GM12878 (cell line): ENCODE data around the gene CD207. TPM values are rescaled to one million over a fixed set of nuclear protein-coding genes. Genes with fewer than 3 reads are reported as not detected.

Source experiments
- ATAC-seq: fragments of 200-7000 bp; cut with Tn5 transposase; 3 replicates; pipeline ENCODE4 v1.9.1; 2020; ENCODE audit warnings: mild to moderate bottlenecking, moderate library complexity
- BruUV-seq: library from RNA; stranded (reverse); fragments of 400-500 nt; replicated peaks from 2 replicates; lab custom pipeline; 2021; lab: Mats Ljungman, UMichigan
- CTCF ChIA-PET: fragments of 300-600 bp; sonication (Branson Sonifier 250); formaldehyde crosslinking; extraction: SDS; loops from one replicate; lab custom pipeline; 2021; ENCODE audit warnings: inconsistent platforms; lab: Yijun Ruan, JAX
- POLR2A ChIA-PET: fragments of 350-600 bp; formaldehyde crosslinking; extraction: SDS; loops from one replicate; lab custom pipeline; 2021; ENCODE audit warnings: inconsistent platforms; lab: Charles Lee
- RAD21 ChIA-PET: fragments of 300-600 bp; sonication (Branson Sonifier 250); formaldehyde crosslinking; loops from one replicate; lab custom pipeline; 2023; ENCODE audit warnings: antibody characterized with exemption; ENCODE audit not compliant: unreplicated experiment; lab: Charles Lee
- SMC1A ChIA-PET: fragments of 300-600 bp; sonication (Branson Sonifier 250); formaldehyde crosslinking; loops from one replicate; lab custom pipeline; 2023; ENCODE audit not compliant: unreplicated experiment, uncharacterized antibody; lab: Charles Lee
- DNase-seq: peaks from one replicate; pipeline ENCODE4 v3.0.0-alpha.2; 2011; ENCODE audit warnings: low read depth, low spot score
- FAIRE-seq: peaks from 3 replicates; lab custom pipeline; 2011; peaks lifted over from hg19 to GRCh38; lab: Jason Lieb, UNC
- H2AFZ ChIP-seq: 2 replicates; pipeline ENCODE4 v1.6.0; 2011; ENCODE audit warnings: low read depth, low read length, control low read depth; ENCODE audit not compliant: control insufficient read depth
- H3K27ac ChIP-seq: 2 replicates; pipeline ENCODE4 v1.5.1; 2011; ENCODE audit warnings: control low read depth; ENCODE audit not compliant: control insufficient read depth, insufficient read depth
- H3K27me3 ChIP-seq, 2 experiments: replicated peaks in 1 of 2; 2 replicates each; pipeline versions ENCODE4 v1.6.0 to v1.6.1; 2011; ENCODE audit warnings: low read length in 1 of 2; ENCODE audit not compliant: control insufficient read depth in 2 of 2, insufficient read depth in 2 of 2
- H3K36me3 ChIP-seq, 2 experiments: 2 replicates each; pipeline ENCODE4 v1.5.1; 2011; ENCODE audit warnings: low read length in 1 of 2; ENCODE audit not compliant: control insufficient read depth in 2 of 2, insufficient read depth in 2 of 2
- H3K4me1 ChIP-seq: 2 replicates; pipeline ENCODE4 v1.6.1; 2011; ENCODE audit warnings: mild to moderate bottlenecking, low read length, moderate library complexity, mixed read lengths; ENCODE audit not compliant: control insufficient read depth, insufficient read depth
- H3K4me2 ChIP-seq: 2 replicates; pipeline ENCODE4 v1.6.0; 2011; ENCODE audit warnings: control low read depth; ENCODE audit not compliant: control insufficient read depth, insufficient read depth
- H3K4me3 ChIP-seq: fragments of 200-600 bp; sonication (generic); 2 replicates; pipeline ENCODE4 v1.5.1; 2016
- H3K79me2 ChIP-seq: 2 replicates; pipeline ENCODE4 v1.6.0; 2011; ENCODE audit warnings: low read length; ENCODE audit not compliant: control insufficient read depth, insufficient read depth
- H3K9ac ChIP-seq: 2 replicates; pipeline ENCODE4 v1.8.0; 2011; ENCODE audit warnings: low read length, control low read depth, mixed read lengths; ENCODE audit not compliant: control insufficient read depth, insufficient read depth
- H3K9me3 ChIP-seq: replicated peaks from 3 replicates; pipeline ENCODE4 v1.5.1; 2011; ENCODE audit warnings: mild to moderate bottlenecking, low read length; ENCODE audit not compliant: control insufficient read depth, insufficient read depth
- H4K20me1 ChIP-seq: 2 replicates; pipeline ENCODE4 v1.6.0; 2011; ENCODE audit not compliant: control insufficient read depth, insufficient read depth
- BHLHE40 ChIP-seq, 2 experiments: fragments of 450-650 bp in 1 of 2; IDR thresholded peaks; 2 replicates each; pipeline ENCODE4 v1.6.1; 2011 to 2017; ENCODE audit warnings: low read depth in 2 of 2, borderline replicate concordance in 1 of 2, improper control_type of control experiment in 1 of 2, low read length in 1 of 2, mild to moderate bottlenecking in 1 of 2
- EED ChIP-seq: sonication (generic); IDR thresholded peaks from 2 replicates; pipeline ENCODE4 v1.6.1; 2016; ENCODE audit warnings: antibody characterized with exemption, low read depth
- FOXK2 ChIP-seq: fragments of 450-650 bp; IDR thresholded peaks from 2 replicates; pipeline ENCODE4 v1.6.1; 2017; ENCODE audit warnings: mild to moderate bottlenecking, moderate library complexity
- HDGF ChIP-seq: fragments of 450-650 bp; IDR thresholded peaks from 2 replicates; pipeline ENCODE4 v1.6.1; 2016; ENCODE audit warnings: antibody characterized with exemption
- IRF4 ChIP-seq: IDR thresholded peaks from 2 replicates; pipeline ENCODE4 v1.6.1; 2011; ENCODE audit warnings: low read depth, low read length
- KDM1A ChIP-seq: fragments of 200-600 bp; sonication (generic); IDR thresholded peaks from 2 replicates; pipeline ENCODE4 v1.6.1; 2016; ENCODE audit warnings: borderline replicate concordance
- MLLT1 ChIP-seq: fragments of 450-650 bp; IDR thresholded peaks from 2 replicates; pipeline ENCODE4 v1.6.1; 2016; ENCODE audit warnings: mild to moderate bottlenecking
- NFYB ChIP-seq: IDR thresholded peaks from 2 replicates; pipeline ENCODE4 v1.6.1; 2011; ENCODE audit warnings: low read depth, mild to moderate bottlenecking, low read length, improper control_type of control experiment, moderate library complexity; ENCODE audit not compliant: insufficient read depth
- TARDBP ChIP-seq: IDR thresholded peaks from 2 replicates; pipeline ENCODE4 v1.6.1; 2016; ENCODE audit warnings: borderline replicate concordance
- ZBED1 ChIP-seq: IDR thresholded peaks from 2 replicates; pipeline ENCODE4 v1.6.1; 2016; ENCODE audit warnings: borderline replicate concordance
- ZBTB33 ChIP-seq: fragments of 450-650 bp; IDR thresholded peaks from 2 replicates; pipeline ENCODE4 v1.6.1; 2017; ENCODE audit warnings: mild to moderate bottlenecking
- ZNF207 ChIP-seq: fragments of 450-650 bp; IDR thresholded peaks from 2 replicates; pipeline ENCODE4 v1.6.1; 2014; ENCODE audit warnings: antibody characterized with exemption, mild to moderate bottlenecking, borderline replicate concordance
- ZSCAN29 ChIP-seq: fragments of 450-650 bp; IDR thresholded peaks from 2 replicates; pipeline ENCODE4 v1.6.1; 2017; ENCODE audit warnings: mild to moderate bottlenecking, moderate library complexity
- WGBS: methylation state at CpG from one replicate; pipeline ENCODE4 v1.1.6; 2016; ENCODE audit warnings: low lambda C conversion rate; ENCODE audit not compliant: insufficient replicate concordance, insufficient coverage; ENCODE audit errors: missing lambda C conversion rate; 5-methylcytosine and 5-hydroxymethylcytosine counted together
- in situ Hi-C: fragments of 300-500 bp; cut with MboI; formaldehyde crosslinking; loops from 9 replicates; pipeline ENCODE4 v1.14.3; 2018; ENCODE audit warnings: mixed read lengths
- intact Hi-C: fragments of 100-400 bp; cut with micrococcal nuclease; formaldehyde crosslinking; loops from one replicate; pipeline ENCODE4 v1.14.2; 2022; ENCODE audit not compliant: unreplicated experiment
- polyA plus RNA-seq, 11 experiments: library from polyadenylated mRNA; depleted of rRNA in 4 of 11; unstranded in 6 of 11; stranded (reverse) in 5 of 11; fragments of >200 nt; fragmentation: Nextera tagmentation in 4 of 11; fragmentation: Illumina TruSeq in 1 of 11; extraction: Ambion mirVana in 4 of 11; extraction: Trizol in 1 of 11; gene quantifications; 1 replicate in 1 of 11; 2 replicates in 10 of 11; pipeline versions ENCODE4 v1.2.1 to v1.2.3, GENCODE V29; 2011 to 2016; ENCODE audit warnings: inconsistent platforms in 2 of 11, missing spikeins in 2 of 11, low read depth in 1 of 11
- total RNA-seq, 4 experiments: library from RNA; depleted of rRNA in 3 of 4; stranded (reverse); fragments of >200 nt in 3 of 4; fragmentation: Illumina TruSeq in 1 of 4; extraction: Trizol in 1 of 4; gene quantifications; 2 replicates each; pipeline versions ENCODE4 v1.2.1 to v1.2.3, GENCODE V29; 2013 to 2021
- TF ChIP-seq, protein P1 (sequence below): IDR thresholded peaks from 2 replicates; pipeline ENCODE4 v1.6.1; 2011; ENCODE audit warnings: low read depth, mild to moderate bottlenecking, low read length, moderate library complexity, borderline replicate concordance; ENCODE audit errors: extremely low read depth
- TF ChIP-seq, protein P2 (sequence below): fragments of 450-650 bp; IDR thresholded peaks from 2 replicates; pipeline ENCODE4 v1.6.1; 2014; ENCODE audit warnings: mild to moderate bottlenecking

CD207 gene
- total and polyA plus RNA-seq, 10 of the 15 experiments (the other 5 are each of a cell fraction or from before 2014, with no cell fraction given) = not detected

- CTCF ChIA-PET = no interaction called here
- no peaks in the 10 kb centered on the region for H3K9me3 ChIP-seq
Observed at GRCh38 chr2:70808983-70809958, 26.3 kb downstream of the CD207 start.

More at GRCh38 chr2:70808983-70809958, 26.3 kb downstream of the CD207 start:
- Histone ChIP-seq H3K4me1 (no peaks in the 10 kb centered on the region), H3K4me2 (no peak overlapping the region), H3K36me3 (no peaks in the 10 kb centered on the region), H4K20me1 (no peaks in the 10 kb centered on the region), H3K9ac (no peak overlapping the region), H3K4me3 (no peak overlapping the region), H2AFZ (no peak overlapping the region), H3K27ac (no peak overlapping the region), H3K27me3 (no peaks in the 10 kb centered on the region), H3K79me2 (no peaks in the 10 kb centered on the region)
- FAIRE-seq (no peak), DNase-seq (no peak), ATAC-seq (no peak)
- ChIA-PET POLR2A (no interaction called here), SMC1A (interaction anchor here (1.0 kb wide), 1 partner anchor 61 kb away, joined by 3 read pairs; no protein-coding TSS in a partner anchor), RAD21 (no interaction called here)
- in situ Hi-C loops (no loop called here), intact Hi-C loops (no loop called here)
- TF ChIP-seq TARDBP = no peak
- TF ChIP-seq NFYB = no peak
- no peak for TF ChIP-seq ZSCAN29
- no peak for TF ChIP-seq HDGF
- no peak for TF ChIP-seq FOXK2
- TF ChIP-seq ZBTB33 = no peak
- TF ChIP-seq, protein P1, sequence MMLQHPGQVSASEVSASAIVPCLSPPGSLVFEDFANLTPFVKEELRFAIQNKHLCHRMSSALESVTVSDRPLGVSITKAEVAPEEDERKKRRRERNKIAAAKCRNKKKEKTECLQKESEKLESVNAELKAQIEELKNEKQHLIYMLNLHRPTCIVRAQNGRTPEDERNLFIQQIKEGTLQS = no peak
- no peak for TF ChIP-seq KDM1A
- TF ChIP-seq BHLHE40 (IDR thresholded peaks at IDR 0.05; ENCODE audit: borderline replicate concordance in 1 of 2, low read depth in 2 of 2, low read length in 1 of 2) = no peak
- TF ChIP-seq ZBED1 = no peak
- TF ChIP-seq ZNF207 = no peak
- no peak for TF ChIP-seq EED
- TF ChIP-seq, protein P2, sequence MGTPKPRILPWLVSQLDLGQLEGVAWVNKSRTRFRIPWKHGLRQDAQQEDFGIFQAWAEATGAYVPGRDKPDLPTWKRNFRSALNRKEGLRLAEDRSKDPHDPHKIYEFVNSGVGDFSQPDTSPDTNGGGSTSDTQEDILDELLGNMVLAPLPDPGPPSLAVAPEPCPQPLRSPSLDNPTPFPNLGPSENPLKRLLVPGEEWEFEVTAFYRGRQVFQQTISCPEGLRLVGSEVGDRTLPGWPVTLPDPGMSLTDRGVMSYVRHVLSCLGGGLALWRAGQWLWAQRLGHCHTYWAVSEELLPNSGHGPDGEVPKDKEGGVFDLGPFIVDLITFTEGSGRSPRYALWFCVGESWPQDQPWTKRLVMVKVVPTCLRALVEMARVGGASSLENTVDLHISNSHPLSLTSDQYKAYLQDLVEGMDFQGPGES = no peak
- TF ChIP-seq MLLT1 = no peak
- TF ChIP-seq IRF4 = no peak
- 44% methylated on average over 12 of the region's 12 CpGs for WGBS
- BruUV-seq = no TSS peak
